Measurements from ENCODE around the gene OR5AU1.

GRCh38 chr14:21201732-21202462 is 46.0 kb upstream of the OR5AU1 start:
- TF ChIP-seq, protein P1, sequence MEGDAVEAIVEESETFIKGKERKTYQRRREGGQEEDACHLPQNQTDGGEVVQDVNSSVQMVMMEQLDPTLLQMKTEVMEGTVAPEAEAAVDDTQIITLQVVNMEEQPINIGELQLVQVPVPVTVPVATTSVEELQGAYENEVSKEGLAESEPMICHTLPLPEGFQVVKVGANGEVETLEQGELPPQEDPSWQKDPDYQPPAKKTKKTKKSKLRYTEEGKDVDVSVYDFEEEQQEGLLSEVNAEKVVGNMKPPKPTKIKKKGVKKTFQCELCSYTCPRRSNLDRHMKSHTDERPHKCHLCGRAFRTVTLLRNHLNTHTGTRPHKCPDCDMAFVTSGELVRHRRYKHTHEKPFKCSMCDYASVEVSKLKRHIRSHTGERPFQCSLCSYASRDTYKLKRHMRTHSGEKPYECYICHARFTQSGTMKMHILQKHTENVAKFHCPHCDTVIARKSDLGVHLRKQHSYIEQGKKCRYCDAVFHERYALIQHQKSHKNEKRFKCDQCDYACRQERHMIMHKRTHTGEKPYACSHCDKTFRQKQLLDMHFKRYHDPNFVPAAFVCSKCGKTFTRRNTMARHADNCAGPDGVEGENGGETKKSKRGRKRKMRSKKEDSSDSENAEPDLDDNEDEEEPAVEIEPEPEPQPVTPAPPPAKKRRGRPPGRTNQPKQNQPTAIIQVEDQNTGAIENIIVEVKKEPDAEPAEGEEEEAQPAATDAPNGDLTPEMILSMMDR (optimal IDR thresholded peaks at IDR 0.05 in 1 of 3, IDR thresholded peaks at IDR 0.05 in 1 of 3, conservative IDR thresholded peaks at IDR 0.05 in 1 of 3; ENCODE audit: extremely low read depth in 1 of 3, insufficient read depth in 2 of 3, low read length in 3 of 3), result no peak
- TF ChIP-seq EZH2 (IDR thresholded peaks at IDR 0.05; ENCODE audit: low read length), result no peak

Measured in keratinocyte (primary cell).